GM18951 (cell line): ENCODE measurements around the gene TMEM116.
"Not testable (repeated sequence)": the region's sequence is repeated elsewhere in the genome, so short reads cannot be mapped to it uniquely, and the experiment has no call there.

Experiments used
- POLR2A ChIP-seq: IDR thresholded peaks from 4 replicates; pipeline ENCODE4 v1.6.1; 2011; ENCODE audit warnings: mild to moderate bottlenecking; ENCODE audit not compliant: insufficient read length, insufficient read depth; ENCODE audit errors: extremely low read depth
- in situ Hi-C: fragments of 300-500 bp; cut with MboI; formaldehyde crosslinking; loops from one replicate; pipeline ENCODE4 v1.12.0; 2022; ENCODE audit warnings: low sequenced_read_pairs, mixed read lengths, inconsistent platforms; ENCODE audit not compliant: unreplicated experiment

TMEM116 gene

DNA sequence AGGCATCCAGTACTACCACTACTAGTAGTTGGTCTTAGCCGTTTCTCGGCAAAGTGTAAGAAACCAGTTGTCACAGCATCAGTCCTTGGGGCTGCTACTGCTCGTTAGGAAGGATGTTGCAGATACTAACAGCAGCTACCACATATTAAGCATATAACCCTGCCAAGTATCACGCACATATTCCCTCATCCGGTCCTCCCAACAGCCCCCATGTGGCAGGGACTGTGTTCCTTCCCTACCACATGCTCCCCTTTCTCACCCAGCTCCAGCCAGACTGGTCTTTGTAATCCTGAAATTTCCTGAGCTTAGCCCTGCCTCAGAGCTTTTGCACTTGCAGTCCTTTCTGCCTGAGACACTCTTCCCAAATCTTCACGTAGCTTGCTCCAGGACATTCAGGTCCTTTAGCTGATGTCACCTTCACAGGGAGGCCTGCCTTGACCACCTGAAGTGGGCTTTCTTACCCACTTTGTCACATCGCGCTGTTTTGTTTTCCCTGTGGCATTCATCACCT is 8.0 kb upstream of the TMEM116 start:
- TF ChIP-seq POLR2A = no peak
- in situ Hi-C loops = no loop called here

DNA sequence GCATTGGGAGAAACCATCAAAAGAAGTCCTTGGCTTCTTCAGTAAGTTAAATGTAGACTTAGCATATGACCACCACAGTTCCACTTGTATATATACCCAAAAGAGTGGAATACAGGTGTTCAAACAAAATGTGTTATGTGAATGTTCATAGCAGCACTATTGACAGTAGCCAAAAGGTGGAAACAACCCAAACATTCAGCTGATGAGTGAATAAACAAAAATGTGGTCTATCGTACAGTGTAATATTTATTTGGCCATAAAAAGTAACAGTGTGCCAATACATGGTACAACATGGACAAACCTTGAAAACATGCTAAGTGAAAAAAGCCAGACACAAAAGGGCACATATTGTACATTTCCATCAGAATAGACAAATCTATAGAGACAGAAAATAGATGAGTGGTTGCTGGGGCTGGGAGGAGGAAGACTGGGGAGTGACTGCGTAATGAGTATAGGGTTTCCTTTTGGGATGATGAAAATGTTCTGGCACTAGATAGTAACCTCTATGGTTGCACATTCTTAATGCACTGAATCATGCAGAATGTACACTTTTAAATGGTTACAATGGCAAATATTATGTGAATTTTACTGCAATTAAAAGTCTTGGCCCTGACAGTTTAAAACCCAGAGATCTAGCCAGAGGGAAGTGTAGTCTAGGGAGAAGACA is 5.7 kb upstream of the TMEM116 start:
- TF ChIP-seq POLR2A = no peak
- in situ Hi-C loops = no loop called here

DNA sequence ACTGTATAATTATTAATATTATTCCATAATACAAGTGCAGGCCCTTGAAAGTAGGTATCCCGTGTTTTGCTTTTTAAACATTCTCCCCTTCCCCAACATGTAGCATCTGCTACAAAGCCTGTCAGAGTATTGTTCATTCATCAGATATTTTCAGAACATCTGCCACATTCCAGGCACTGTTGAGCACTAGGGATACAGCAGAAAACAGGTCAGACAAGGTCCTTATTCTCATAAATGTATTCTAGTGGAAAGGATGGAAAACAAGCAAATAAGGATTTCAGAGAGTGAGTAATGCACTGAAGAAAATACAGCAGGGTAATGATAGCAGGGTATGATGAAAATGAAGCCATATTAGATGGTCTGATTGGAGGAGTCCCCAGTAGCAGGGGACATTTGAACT is 4.1 kb upstream of the TMEM116 start:
- no peak for TF ChIP-seq POLR2A
- in situ Hi-C loops = no loop called here

DNA sequence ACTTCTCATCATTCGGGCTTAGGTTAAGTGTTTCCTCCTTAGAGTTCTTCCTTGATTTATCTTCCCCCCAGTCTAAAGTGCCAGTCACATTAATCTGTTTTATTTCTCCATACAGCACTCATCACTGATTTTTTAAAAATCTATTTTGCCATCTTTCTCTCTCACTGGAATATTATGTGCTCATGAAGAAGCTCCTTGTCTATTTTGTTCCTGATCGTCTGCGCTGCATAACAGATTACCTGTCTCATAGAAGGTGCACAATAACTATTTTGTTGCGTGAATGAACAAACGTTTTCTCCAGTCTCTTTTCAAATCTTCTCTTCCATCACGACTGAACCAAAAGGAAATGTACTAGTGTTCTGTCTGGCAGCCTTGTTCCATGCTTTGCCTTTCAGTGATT is 3.0 kb upstream of the TMEM116 start:
- in situ Hi-C loops = no loop called here
- no peak for TF ChIP-seq POLR2A

- in situ Hi-C loops = no loop called here
- TF ChIP-seq POLR2A = peak; percentile 66
Observed at GRCh38 chr12:112013601-112014402, 837 bp upstream of the TMEM116 start.

DNA sequence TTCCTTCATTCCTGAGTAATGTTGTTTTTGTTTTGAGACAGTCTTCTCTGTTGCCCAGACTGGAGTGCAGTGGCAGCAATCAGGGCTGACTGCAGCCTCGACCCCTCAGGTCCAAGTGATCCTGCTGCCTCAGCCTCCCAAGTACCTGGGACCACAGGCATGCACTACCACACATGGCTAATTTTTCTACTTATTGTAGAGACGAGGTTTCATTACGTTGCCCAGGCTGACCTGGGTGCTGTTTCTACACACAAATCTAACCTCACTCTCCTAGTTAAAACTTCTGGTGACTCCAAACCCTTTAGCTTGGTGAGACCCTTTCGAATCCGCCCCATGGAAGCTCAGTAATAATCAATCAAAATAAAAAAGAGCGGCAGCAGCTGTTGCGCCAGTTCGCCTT is 1.3 kb downstream of the TMEM116 start:
- in situ Hi-C loops = no loop called here
- no peak for TF ChIP-seq POLR2A

GRCh38 chr12:112010415-112011344 is 2.3 kb downstream of the TMEM116 start:
- TF ChIP-seq POLR2A = no peak
- in situ Hi-C loops = no loop called here

GRCh38 chr12:112009596-112009995 is 3.4 kb downstream of the TMEM116 start:
- in situ Hi-C loops = not testable (repeated sequence)

GRCh38 chr12:112008918-112009317 is 4.0 kb downstream of the TMEM116 start:
- TF ChIP-seq POLR2A = no peak
- in situ Hi-C loops = no loop called here

GRCh38 chr12:112007945-112008344 is 5.0 kb downstream of the TMEM116 start:
- no peak for TF ChIP-seq POLR2A
- in situ Hi-C loops = no loop called here

- in situ Hi-C loops = no loop called here
- TF ChIP-seq POLR2A = no peak
Observed at GRCh38 chr12:112005419-112006395, 7.3 kb downstream of the TMEM116 start.

- TF ChIP-seq POLR2A = no peak
- in situ Hi-C loops = no loop called here
Observed at GRCh38 chr12:112004041-112004440, 8.9 kb downstream of the TMEM116 start.
